GM19468 (cell line): Measurements from ENCODE around the gene DNLZ.

ENCODE experiments used
- ATAC-seq: cut with Tn5 transposase; IDR thresholded peaks from one replicate; pipeline ENCODE4 v1.9.1; 2021; ENCODE audit warnings: mild to moderate bottlenecking, moderate library complexity, moderate number of reproducible peaks; ENCODE audit not compliant: unreplicated experiment; ENCODE audit errors: extremely low read depth

The DNLZ gene

DNA sequence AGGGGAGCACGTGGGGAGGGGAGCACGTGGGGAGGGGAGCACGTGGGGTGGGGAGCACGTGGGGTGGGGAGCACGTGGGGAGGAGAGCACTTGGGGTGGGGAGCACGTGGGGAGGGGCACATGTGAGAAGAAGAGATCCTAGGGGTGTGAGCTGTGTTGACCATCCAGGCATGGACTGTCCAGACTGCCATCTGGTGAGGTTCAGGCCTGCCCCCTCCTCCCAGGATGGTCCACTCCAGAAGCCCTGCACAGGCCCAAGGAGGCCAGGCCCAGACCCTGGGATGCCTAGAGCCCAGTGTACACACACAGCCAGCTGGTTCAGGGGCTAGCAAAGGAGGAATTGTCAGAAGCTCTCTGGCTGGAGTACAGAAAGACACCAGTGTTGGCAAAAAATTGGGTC is 34.1 kb upstream of the DNLZ start:
- no peak for ATAC-seq

DNA sequence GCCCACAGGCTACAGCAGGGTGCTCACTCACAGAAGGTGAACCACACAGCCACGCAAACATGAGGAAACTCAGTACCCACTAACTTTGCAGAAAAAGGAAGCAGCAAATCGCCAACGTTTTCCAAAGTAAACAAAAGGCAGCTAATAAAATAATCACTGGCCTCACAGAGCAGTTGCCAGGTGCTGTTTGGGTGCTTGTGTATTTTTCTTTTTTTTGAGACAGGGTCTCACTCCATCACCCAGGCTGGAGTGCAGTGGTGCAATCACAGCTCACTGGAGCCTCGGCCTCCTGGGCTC is 32.6 kb upstream of the DNLZ start:
- ATAC-seq: no peak

DNA sequence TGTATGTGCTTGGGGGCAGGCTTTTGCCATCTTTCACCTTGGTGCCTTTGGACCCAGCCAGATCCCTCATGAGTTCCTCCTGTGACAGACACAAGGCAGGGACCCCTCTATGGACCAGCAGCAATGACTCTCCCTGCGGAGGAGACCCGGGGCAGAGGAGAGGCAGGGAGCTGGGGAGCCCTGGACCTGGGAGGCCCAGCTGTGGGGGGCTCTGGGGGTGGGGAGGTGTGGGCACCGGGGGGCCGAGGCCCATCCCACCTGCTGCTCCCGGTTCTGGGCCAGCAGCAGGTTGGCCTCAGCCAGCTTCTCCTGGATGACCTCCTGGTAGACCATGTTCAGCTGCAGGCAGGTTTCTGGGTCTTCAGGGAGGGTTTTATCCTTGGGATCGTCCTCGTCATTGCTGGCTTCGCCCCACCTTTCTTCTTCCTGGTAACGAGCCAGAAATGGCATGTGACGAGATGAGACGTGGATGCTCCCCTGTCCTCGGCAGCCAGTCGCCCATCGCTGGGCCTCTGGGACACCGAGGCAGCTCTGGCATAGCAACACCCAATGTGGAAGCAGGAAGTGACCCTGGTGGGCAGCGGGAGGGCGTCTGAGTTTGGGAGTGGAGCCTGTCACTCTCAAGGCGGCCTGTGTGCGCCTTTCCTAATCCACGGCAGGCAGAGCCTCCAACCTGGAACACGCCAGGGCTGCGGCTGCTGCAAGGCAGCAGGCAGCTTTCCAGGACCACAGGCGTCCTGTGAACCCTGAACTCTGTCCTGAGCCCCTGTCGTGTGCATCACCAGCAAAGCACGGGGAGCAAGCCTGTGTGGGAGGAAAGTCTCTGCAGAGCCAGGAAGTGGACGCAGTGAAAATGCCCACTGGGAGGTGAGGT is 32.0 kb upstream of the DNLZ start:
- no peak for ATAC-seq

DNA sequence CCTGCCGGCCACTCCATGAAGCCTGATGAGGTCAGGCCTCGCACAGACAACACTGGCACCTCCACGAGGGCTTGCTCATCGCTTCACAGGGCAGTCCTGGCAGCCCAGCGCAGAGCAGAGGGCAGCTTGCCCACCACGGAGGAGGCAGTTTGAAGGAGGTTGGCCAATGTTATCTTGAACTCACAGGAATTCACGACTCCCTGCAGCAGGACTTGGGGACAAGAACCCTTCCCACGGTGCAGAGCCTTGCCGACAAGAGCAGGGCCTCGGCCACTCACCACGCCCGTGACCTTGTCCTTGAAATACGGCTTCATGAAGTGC is 31.4 kb upstream of the DNLZ start:
- ATAC-seq: no peak

DNA sequence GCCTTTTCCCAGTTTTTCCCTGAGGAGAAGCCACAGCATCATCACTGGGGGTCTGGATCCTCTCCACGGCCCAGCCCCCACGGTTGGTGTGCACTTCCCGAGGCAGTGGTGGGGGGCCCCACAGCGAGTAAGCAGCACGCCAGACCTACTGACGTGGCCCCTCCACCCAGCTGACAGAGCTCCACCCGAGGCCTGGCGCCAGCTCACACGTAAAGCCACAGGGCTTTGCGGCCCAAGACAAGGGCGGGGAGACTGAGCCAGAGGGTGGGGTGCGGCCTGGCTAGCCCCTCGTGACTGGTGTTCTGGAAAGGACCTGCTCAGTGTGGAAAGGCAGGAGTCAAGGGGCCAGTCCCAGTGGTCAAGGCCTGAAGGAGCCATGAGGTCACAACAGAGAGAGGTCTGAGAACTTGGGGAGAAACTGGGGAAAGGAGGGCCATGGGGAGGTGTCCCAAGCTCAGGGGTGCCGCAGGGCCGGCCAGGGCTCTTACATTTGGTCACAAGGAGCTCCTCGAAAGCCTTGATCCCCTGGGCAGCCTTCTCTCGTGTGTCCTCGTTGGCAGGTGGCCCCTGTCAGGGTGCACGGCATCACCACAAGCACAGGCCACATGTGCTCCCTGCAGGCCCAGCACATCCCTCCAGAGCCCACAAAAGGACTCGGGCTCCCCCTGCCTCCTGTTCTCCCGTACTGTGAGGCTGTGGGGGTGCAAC is 30.9 kb upstream of the DNLZ start:
- no peak for ATAC-seq

DNA sequence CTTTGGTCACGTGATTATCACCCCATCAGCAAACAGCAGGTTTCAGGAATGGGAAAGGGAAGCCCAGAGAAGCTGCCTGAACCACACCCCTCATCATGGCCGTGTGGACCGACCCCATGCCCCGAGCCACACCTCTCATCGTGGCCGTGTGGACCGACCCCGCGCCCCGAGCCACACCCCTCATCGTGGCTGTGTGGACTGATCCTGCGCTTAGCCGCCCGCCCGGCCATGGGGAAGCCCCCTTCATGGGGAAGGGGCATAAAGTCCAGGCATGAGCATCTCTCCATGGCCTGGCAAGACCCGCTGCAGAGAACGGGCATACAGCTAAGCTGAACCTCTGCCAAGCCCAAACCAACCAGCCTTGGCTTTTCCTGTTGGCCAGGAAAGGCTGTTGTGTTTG is 30.0 kb upstream of the DNLZ start:
- ATAC-seq: no peak

DNA sequence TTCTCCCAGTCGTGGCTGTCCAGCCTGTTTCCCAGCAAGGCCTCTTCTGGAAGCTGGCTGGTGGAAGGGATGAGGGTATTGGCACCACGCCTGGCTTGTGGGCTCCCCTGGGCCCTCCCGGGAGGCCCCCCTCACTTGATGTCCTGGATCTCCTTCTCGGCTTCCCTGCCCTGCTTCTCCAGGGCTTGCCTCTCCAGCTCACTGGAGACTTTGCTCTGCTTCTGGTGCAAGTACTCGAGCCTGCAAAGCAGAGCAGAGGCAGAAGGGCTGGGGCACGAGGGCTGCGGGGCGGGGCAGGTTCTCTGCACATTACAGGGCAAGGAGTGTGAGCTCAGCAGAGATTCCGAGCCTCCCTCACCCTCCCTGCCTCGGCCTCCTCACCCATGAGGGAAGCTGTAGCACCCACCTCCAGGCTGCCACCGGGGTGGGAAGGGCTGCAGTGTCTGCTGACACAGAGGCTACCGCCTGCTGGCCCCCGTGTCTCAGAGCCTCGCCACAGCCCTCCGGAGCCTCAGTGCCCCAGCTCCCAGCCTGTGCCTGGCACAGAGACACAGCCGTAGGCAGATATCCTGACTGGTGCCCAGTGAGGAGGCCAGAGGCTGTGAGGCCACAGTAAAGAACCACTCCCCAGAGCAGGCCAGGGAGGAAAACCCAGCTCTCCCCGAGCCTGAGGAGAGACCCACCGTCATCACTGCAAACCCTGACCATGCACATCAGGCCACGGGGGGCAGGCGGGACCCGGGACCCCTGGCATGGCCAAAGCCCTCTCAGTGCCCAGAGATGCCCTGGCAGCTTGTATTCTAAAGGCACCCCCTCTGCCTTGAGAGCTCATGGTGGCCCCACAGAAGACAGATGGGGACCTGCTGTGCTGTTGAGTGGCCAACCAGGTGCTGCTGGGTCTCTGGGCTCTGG is 29.2 kb upstream of the DNLZ start:
- no peak for ATAC-seq

DNA sequence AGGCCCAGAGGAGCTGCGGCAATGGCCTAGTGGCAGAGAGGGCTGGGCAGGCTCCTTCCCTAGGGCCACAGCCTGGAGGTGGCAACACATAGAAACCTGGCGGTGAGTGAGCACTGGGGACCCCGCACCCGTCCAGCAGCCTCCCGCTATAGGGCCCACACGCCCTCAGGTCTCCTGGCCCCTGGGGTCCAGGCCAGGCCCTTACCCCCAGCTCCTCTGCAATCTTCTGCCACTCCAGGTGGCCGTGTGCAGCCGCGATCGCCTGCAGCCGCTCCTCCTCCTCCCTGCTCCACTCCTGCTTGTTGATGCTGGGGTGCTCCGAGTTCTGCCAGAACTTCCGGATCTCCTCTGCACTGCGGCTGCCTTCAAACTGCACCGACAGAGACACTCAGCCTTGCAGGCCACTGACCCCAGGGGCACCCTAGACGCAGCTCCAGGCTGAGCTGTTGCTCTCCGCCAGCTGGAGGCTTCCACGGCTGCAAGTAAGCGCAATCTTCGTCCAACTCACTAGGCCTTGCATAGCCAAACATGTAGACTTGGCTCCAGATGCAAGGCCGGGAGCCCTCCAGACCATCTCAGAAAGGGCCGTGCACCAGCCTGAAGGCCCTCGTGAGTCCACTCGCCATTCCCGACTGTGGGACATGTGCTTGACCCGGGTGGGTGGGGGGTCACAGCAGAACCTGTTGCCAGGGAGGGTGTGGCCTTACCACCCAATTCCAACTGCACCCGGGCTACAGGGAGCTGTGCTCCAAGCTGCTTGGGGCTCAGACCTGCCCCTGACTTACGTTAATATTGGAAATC is 28.4 kb upstream of the DNLZ start:
- no peak for ATAC-seq

DNA sequence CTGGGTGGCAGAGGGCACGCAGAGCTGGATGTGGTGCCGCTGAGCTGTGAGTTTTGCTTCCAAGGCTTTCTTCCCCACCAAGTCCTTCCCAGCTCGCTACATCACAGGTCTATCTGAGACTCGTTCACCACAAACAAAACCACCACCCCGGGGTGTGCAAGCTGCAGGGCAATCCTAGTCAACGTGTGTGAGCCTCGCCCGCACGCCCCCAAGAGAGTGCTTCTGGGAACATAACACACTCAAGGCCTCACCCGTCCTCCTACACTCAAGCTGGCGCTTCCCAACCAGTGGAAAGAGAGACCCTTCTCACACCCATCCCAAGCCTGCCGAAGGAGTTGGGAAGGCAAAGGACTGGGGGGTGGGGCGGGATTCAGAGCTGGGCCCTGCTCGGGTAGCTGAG is 25.9 kb upstream of the DNLZ start:
- no peak for ATAC-seq

DNA sequence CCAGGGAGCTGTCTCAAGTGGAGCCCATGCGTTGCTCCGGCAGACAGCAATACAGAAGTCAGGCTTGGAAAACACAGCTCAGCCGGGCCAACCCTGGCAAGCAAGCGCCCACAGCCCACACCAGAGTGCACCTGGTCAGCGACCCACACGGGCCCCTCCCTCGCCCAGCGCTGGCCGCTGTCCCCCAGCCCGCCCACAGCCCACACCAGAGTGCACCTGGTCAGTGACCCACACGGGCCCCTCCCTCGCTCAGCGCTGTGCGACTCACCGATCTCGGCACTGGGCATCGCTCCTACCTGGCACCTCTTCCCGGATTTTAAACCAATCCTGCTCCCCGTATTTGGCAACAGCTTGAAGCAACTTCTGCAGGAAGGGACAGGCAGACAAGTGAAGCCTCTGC is 23.7 kb upstream of the DNLZ start:
- no peak for ATAC-seq

DNA sequence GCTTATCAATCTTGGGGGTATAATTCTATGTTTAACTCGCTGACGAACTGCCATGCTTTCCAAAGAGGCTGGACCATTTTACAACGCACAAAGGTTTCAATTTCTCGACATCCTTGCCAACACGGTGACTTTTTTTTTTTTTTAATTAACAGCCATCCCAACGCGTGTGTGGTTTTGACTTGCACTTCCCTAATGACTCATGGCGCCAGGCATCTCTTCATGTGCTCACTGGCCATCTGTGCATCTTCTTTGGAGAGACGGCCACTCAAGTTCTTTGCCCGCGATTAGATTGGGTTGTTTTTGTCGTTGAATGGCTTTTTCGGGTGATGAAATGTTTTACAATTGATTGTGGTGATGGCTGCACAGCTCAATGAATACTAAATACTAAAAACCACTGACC is 22.5 kb upstream of the DNLZ start:
- ATAC-seq: no peak

DNA sequence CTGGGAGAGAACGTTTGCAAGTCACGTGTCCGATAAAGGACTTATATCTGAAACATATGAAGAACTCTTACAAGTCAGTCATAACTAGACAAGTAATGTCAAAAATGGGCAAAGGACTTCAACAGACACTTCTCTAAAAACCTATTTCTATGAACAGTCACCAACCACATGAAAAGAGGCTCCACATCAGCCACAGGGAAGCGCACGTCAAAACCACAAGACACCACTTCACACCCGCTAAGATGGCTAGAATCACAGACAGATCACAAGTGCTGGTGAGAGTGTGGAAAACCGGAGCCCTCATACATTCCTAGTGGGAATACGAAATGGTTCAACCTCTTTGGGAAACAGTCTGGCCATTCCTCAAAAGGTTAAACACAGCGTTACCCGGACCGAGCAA is 21.5 kb upstream of the DNLZ start:
- ATAC-seq: no peak

DNA sequence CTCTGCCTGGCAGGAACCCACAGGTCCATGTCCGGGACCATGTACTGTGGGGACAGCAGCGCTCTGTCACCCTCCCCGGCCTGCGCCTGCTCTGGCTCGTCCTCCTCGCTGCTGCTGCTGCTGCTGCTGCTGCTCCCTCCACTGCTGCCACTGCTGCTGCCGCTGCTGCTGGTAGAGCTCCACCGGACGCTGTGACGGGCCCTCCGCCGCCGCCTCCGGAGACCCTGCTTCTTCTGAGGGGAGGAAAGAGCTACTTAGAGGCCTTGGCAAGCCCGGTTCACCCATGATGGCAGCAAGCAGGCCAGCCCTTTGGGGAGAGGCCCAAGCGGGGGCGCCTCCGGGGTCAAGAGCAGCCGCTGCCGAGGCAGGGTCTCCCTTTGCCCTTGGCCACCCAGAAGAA is 19.9 kb upstream of the DNLZ start:
- no peak for ATAC-seq

DNA sequence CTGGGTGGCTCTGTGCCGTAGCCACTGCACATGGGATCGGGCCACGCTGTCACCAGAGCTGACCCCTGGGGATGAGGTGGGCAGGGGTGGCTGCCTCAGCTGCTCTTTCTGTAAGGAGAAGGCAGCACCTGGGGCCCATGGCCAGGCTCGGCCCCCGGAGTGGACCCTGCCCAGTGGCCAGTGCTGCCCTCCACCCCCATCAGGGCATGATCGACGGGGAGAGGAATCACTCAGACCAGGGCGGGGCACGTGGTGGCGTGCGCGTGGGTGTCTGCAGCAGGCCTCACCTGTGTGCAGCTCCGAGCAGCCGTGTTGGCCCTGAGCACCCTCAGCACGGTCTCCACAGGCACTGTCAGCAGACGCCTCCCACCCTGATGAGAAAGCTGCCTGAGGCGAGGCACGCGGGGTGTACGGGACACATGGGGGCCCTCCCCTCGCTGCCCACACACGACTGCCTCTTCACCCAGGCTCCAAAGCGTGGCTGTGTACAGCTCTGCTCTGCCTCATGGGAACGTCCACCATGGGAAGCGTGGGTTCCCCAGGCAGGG is 18.5 kb upstream of the DNLZ start:
- ATAC-seq: no peak

DNA sequence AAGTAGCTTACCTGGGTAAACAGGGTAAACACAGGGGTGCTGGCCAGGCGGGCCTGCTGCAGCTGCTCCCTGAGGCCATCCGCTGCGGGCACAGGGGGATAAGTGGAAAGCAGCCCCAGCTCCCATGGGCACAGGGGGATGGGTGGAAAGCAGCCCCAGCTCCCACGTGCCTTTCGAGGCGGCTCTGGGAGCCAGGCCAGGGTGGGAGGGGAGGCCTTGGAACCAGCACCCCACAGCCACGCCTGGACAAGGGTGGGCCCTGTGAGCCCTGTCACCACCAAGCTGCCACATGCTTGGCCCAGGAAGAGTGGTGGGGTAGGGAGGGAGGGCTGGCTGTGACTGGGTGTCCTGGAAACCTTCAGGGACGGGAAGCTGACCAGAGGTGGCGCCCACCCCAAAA is 17.8 kb upstream of the DNLZ start:
- no peak for ATAC-seq

DNA sequence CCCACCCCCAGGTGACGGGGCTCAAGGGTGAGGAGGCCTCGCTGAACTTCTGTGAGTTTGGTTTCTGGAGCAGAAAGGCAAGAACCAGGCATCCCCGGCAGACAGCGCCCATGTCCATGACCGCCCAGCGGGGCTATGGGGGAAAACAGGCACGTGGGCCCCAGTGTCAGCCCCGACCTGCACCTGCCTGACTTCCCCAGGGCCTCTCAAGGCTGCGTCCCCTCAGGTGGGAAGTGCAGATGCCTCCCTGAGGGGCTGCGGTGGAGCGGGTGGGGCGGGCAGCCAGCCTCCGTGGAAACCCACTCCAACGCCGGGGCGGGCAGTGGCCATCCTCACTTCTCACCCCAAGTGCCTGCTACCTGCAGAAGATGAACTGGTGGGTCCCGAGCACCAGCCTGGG is 16.8 kb upstream of the DNLZ start:
- ATAC-seq: no peak

DNA sequence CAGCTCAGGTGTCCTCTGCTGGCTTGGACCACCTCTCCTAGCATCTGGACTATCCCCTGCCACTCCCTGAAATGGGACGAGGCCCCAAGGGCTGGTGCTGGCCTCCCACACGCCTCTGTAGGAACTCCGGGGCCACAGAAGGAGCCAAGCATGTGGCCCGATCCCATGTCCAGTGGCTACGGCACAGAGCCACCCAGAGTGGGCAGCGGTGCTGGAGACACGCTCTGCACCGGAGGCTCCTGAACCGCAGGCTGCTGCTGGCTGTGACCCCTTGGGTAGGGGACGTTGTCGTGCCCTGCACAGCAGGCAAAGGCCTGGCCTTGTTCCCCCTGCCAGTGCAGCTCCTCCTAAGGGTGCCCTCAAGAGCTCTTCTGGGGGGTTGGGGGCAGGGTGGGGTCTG is 16.3 kb upstream of the DNLZ start:
- no peak for ATAC-seq

DNA sequence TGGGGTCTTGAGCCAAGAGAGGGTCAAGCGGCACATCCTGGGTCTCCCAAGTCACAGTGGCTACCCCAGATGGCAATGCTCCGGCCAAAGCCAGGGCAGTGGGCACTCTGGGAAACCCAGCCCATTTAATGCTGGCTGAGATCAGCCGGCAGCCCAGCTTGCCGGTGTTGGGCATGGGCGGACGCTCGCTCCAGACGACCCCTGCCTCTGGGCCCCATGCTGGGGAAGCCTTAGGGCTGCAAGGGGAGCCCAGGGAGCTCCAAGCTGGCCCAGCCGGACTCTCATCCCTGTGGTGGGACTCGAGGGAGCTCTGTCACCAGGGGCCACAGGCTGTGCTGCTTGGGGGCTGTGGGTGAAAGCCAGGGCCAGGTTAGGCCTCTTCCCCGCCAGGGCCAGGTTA is 15.9 kb upstream of the DNLZ start:
- ATAC-seq: no peak

DNA sequence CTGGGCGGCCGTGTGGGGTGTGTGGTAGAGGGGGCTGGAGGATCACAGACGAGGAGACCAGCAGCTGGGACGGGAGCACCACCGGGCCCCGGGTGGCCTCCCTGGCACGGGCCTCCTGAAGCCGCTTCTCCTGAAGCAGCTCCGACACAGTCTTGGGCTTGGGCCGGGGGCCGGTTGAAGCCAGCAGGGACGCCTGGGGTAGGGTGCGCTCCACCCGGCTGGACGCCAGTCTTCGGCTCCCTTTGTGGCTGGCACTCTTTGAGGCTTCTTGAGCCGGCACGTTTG is 15.4 kb upstream of the DNLZ start:
- ATAC-seq: no peak
